ENCODE results near the gene DMRT1.

The DMRT1 gene

DNA sequence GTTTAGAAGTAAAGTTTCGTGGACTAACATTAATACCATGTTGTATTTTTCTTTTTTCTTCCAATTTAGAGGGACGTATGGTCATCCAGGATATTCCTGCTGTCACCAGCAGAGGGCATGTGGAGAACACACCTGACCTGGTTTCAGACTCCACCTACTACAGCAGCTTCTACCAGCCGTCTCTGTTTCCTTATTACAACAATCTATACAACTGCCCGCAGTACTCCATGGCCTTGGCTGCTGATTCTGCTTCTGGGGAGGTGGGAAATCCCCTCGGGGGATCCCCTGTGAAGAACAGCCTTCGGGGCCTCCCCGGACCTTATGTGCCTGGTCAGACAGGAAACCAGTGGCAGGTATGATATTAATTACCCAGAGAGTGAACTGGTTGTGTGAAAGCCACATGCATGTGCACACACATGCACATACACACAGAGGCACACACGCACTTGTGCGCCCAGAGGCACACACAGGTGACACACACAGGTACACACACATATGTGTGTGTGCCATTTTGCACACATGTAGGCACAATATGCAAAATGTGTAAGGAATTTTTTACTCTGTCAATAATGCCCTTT lies 52.4 kb downstream of the DMRT1 start (continued):
- no peak for TF ChIP-seq BACH2 (CRISPR knock-in tag; IDR thresholded peaks at IDR 0.05; ENCODE audit: borderline replicate concordance)

DNA sequence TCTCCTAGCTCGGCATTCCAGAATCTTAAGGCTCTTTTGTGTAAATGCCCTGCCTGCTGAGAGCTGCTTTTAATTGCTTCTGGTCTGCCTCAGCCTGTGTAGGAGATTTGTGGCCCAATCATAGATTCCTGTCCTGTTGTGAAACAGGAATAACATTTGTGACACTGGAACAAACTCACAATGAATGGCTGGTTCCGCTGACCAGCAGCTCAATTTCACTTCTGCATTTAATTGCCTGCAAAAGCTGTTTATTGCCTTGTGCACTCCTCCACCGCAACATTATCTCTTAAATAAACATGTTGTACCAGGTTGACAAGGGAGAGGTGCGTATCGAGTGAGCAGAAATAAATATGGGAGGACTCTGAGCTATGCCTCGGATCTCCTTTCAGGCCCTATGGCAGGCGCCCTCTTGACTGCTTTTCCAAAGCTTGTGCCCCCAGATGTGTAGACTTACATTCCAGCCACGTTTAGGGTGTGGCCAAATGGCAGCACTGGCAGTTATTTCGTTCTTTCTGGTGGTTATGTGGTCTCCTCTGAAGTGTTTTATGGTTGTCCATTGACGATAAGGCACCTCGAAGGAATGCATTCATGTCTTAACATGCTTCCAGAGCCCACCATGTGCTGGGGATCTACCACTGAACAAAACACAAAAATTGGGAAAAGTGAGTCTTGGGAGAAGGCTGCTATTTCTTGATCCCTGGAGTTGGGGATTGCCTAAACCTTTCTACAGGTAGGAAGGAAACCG lies 58.1 kb downstream of the DMRT1 start:
- TF ChIP-seq, protein P1, sequence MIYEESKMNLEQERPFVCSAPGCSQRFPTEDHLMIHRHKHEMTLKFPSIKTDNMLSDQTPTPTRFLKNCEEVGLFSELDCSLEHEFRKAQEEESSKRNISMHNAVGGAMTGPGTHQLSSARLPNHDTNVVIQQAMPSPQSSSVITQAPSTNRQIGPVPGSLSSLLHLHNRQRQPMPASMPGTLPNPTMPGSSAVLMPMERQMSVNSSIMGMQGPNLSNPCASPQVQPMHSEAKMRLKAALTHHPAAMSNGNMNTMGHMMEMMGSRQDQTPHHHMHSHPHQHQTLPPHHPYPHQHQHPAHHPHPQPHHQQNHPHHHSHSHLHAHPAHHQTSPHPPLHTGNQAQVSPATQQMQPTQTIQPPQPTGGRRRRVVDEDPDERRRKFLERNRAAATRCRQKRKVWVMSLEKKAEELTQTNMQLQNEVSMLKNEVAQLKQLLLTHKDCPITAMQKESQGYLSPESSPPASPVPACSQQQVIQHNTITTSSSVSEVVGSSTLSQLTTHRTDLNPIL (CRISPR knock-in tag; IDR thresholded peaks at IDR 0.05; ENCODE audit: low read depth), result no peak
- no peak for TF ChIP-seq ZNF70 (CRISPR knock-in tag; IDR thresholded peaks at IDR 0.05)
- TF ChIP-seq ZFP30 (CRISPR knock-in tag; IDR thresholded peaks at IDR 0.05), result no peak
- TF ChIP-seq ARNTL (CRISPR knock-in tag; IDR thresholded peaks at IDR 0.05; ENCODE audit: borderline replicate concordance, low read depth), result no peak
- TF ChIP-seq ZFP3 (CRISPR knock-in tag; IDR thresholded peaks at IDR 0.05), result no peak
- no peak for ATAC-seq

DNA sequence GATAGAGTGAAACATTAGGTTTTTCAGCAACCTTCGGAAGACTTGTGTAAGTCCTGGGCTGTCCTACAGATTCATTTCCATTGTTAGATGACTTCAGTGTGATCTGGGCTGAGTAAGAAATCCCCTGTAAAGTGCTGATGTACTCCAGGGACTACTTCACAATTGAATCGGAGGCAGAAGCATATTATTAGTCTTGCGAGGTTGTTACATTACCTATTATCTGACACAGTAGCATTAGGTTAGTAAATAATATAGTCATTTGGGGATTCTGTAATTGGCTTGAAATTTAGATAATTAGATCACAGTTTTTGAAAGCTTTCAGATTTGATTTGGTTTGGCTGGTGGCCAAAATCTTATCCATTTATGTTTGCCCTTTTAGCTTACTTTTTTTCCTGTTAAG lies 62.4 kb downstream of the DMRT1 start:
- no peak for ATAC-seq
- no peak for TF ChIP-seq ZNF565 (CRISPR knock-in tag; conservative IDR thresholded peaks at IDR 0.05; ENCODE audit: low read depth)
- TF ChIP-seq, protein P2, sequence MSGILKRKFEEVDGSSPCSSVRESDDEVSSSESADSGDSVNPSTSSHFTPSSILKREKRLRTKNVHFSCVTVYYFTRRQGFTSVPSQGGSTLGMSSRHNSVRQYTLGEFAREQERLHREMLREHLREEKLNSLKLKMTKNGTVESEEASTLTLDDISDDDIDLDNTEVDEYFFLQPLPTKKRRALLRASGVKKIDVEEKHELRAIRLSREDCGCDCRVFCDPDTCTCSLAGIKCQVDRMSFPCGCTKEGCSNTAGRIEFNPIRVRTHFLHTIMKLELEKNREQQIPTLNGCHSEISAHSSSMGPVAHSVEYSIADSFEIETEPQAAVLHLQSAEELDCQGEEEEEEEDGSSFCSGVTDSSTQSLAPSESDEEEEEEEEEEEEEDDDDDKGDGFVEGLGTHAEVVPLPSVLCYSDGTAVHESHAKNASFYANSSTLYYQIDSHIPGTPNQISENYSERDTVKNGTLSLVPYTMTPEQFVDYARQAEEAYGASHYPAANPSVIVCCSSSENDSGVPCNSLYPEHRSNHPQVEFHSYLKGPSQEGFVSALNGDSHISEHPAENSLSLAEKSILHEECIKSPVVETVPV (CRISPR knock-in tag; IDR thresholded peaks at IDR 0.05), result no peak
- TF ChIP-seq CSDC2 (CRISPR knock-in tag; IDR thresholded peaks at IDR 0.05), result no peak
- TF ChIP-seq ZNF70 (CRISPR knock-in tag; IDR thresholded peaks at IDR 0.05), result no peak
- TF ChIP-seq BACH2 (CRISPR knock-in tag; IDR thresholded peaks at IDR 0.05; ENCODE audit: borderline replicate concordance), result no peak
- TF ChIP-seq ZNF8 (CRISPR knock-in tag; IDR thresholded peaks at IDR 0.05), result no peak
- no peak for TF ChIP-seq ESRRG (CRISPR knock-in tag; IDR thresholded peaks at IDR 0.05)
- TF ChIP-seq, protein P3, sequence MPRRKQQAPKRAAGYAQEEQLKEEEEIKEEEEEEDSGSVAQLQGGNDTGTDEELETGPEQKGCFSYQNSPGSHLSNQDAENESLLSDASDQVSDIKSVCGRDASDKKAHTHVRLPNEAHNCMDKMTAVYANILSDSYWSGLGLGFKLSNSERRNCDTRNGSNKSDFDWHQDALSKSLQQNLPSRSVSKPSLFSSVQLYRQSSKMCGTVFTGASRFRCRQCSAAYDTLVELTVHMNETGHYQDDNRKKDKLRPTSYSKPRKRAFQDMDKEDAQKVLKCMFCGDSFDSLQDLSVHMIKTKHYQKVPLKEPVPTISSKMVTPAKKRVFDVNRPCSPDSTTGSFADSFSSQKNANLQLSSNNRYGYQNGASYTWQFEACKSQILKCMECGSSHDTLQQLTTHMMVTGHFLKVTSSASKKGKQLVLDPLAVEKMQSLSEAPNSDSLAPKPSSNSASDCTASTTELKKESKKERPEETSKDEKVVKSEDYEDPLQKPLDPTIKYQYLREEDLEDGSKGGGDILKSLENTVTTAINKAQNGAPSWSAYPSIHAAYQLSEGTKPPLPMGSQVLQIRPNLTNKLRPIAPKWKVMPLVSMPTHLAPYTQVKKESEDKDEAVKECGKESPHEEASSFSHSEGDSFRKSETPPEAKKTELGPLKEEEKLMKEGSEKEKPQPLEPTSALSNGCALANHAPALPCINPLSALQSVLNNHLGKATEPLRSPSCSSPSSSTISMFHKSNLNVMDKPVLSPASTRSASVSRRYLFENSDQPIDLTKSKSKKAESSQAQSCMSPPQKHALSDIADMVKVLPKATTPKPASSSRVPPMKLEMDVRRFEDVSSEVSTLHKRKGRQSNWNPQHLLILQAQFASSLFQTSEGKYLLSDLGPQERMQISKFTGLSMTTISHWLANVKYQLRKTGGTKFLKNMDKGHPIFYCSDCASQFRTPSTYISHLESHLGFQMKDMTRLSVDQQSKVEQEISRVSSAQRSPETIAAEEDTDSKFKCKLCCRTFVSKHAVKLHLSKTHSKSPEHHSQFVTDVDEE (CRISPR knock-in tag; IDR thresholded peaks at IDR 0.05), result no peak
- TF ChIP-seq, protein P4, sequence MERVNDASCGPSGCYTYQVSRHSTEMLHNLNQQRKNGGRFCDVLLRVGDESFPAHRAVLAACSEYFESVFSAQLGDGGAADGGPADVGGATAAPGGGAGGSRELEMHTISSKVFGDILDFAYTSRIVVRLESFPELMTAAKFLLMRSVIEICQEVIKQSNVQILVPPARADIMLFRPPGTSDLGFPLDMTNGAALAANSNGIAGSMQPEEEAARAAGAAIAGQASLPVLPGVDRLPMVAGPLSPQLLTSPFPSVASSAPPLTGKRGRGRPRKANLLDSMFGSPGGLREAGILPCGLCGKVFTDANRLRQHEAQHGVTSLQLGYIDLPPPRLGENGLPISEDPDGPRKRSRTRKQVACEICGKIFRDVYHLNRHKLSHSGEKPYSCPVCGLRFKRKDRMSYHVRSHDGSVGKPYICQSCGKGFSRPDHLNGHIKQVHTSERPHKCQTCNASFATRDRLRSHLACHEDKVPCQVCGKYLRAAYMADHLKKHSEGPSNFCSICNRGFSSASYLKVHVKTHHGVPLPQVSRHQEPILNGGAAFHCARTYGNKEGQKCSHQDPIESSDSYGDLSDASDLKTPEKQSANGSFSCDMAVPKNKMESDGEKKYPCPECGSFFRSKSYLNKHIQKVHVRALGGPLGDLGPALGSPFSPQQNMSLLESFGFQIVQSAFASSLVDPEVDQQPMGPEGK (CRISPR knock-in tag; IDR thresholded peaks at IDR 0.05; ENCODE audit: borderline replicate concordance), result no peak

DNA sequence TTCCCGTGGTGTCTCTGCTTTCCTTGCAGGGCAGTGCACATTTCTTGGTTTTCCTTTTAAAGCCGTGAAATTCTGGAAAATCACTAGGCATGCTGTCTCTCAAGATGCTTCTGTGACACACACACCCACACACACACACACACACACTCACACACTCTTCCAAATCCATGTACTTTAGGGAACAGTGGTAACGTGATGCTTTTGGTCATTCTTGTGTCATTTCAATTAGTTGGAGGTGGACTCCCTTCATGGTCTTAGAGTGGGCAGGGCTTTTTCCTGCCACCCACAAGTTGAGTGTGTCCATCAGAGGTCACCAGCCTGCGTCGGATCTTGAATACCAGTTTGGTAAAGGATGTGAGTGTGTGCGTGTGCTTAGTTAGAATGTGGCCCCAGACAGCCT lies 64.4 kb downstream of the DMRT1 start:
- no peak for ATAC-seq
- TF ChIP-seq GLIS3 (CRISPR knock-in tag; IDR thresholded peaks at IDR 0.05) (no peak), ZFP30 (CRISPR knock-in tag; IDR thresholded peaks at IDR 0.05) (no peak), CSDC2 (CRISPR knock-in tag; IDR thresholded peaks at IDR 0.05) (no peak), BACH2 (CRISPR knock-in tag; IDR thresholded peaks at IDR 0.05; ENCODE audit: borderline replicate concordance) (no peak), ESRRG (CRISPR knock-in tag; IDR thresholded peaks at IDR 0.05) (no peak), PPARA (CRISPR knock-in tag; IDR thresholded peaks at IDR 0.05; ENCODE audit: borderline replicate concordance) (no peak), OSR1 (CRISPR knock-in tag; IDR thresholded peaks at IDR 0.05) (no peak), TOX (CRISPR knock-in tag; IDR thresholded peaks at IDR 0.05; ENCODE audit: borderline replicate concordance) (no peak), ZNF70 (CRISPR knock-in tag; IDR thresholded peaks at IDR 0.05) (no peak), ISL1 (CRISPR knock-in tag; IDR thresholded peaks at IDR 0.05) (no peak), RARB (CRISPR knock-in tag; IDR thresholded peaks at IDR 0.05) (no peak), ZC3H10 (CRISPR knock-in tag; IDR thresholded peaks at IDR 0.05) (no peak)
- TF ChIP-seq, protein P3 (CRISPR knock-in tag; IDR thresholded peaks at IDR 0.05), result no peak
- TF ChIP-seq, protein P1 (CRISPR knock-in tag; IDR thresholded peaks at IDR 0.05; ENCODE audit: low read depth), result no peak
- TF ChIP-seq, protein P5, sequence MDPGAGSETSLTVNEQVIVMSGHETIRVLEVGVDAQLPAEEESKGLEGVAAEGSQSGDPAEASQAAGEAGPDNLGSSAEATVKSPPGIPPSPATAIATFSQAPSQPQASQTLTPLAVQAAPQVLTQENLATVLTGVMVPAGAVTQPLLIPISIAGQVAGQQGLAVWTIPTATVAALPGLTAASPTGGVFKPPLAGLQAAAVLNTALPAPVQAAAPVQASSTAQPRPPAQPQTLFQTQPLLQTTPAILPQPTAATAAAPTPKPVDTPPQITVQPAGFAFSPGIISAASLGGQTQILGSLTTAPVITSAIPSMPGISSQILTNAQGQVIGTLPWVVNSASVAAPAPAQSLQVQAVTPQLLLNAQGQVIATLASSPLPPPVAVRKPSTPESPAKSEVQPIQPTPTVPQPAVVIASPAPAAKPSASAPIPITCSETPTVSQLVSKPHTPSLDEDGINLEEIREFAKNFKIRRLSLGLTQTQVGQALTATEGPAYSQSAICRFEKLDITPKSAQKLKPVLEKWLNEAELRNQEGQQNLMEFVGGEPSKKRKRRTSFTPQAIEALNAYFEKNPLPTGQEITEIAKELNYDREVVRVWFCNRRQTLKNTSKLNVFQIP (CRISPR knock-in tag; IDR thresholded peaks at IDR 0.05; ENCODE audit: borderline replicate concordance, low read depth), result no peak
